Transverse colon (tissue), 3 donors: ENCODE data around the gene PEX14.

Experiments
- POLR2A ChIP-seq: fragments of 450-650 bp; IDR thresholded peaks from one replicate; pipeline ENCODE4 v1.6.1; 2016; ENCODE audit warnings: antibody characterized with exemption, mild to moderate bottlenecking, moderate library complexity
- TF ChIP-seq, protein P1 (sequence below), 5 experiments: fragments of 200-600 bp in 3 of 5; fragments of 450-650 bp in 2 of 5; sonication (generic) in 3 of 5; IDR thresholded peaks; 1 replicate in 2 of 5; 2 replicates in 3 of 5; pipeline ENCODE4 v1.5.1; 2016 to 2017; ENCODE audit warnings: antibody characterized with exemption in 5 of 5, inconsistent platforms in 3 of 5, mild to moderate bottlenecking in 2 of 5, moderate library complexity in 1 of 5

DNA sequence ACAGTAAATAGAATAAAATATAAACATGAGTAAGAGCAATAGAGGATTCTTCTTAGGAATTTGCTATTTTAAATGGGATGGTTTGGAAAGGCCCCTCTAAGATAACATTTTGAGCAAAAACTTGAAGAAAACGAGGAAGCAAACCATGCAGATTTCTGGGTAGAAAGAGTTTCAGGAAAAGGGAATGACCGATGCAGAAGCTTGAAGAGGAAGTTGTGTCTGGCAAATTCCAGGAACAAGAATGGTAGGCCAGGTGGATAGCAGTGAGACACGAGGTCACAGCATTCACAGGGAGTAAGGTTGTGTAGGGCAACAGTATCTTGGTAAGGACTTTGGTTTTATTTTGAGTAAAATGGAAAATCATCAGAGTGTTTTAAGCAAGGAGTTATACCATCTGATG, 108.9 kb downstream of the PEX14 start:
- TF ChIP-seq POLR2A = no peak
- TF ChIP-seq, protein P1, sequence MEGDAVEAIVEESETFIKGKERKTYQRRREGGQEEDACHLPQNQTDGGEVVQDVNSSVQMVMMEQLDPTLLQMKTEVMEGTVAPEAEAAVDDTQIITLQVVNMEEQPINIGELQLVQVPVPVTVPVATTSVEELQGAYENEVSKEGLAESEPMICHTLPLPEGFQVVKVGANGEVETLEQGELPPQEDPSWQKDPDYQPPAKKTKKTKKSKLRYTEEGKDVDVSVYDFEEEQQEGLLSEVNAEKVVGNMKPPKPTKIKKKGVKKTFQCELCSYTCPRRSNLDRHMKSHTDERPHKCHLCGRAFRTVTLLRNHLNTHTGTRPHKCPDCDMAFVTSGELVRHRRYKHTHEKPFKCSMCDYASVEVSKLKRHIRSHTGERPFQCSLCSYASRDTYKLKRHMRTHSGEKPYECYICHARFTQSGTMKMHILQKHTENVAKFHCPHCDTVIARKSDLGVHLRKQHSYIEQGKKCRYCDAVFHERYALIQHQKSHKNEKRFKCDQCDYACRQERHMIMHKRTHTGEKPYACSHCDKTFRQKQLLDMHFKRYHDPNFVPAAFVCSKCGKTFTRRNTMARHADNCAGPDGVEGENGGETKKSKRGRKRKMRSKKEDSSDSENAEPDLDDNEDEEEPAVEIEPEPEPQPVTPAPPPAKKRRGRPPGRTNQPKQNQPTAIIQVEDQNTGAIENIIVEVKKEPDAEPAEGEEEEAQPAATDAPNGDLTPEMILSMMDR (IDR thresholded peaks at IDR 0.05) = no peak
